ENCODE measurements around the gene SESTD1.

The SESTD1 gene

GRCh38 chr2:179264368-179265081, at the start of gene SESTD1:
Gene SESTD1 (minus strand): TSS chr2:179264832. CDS start chr2:179191841, 72,991 bp downstream.
- peak; percentile 53 to 64 for DNase-seq

DNA sequence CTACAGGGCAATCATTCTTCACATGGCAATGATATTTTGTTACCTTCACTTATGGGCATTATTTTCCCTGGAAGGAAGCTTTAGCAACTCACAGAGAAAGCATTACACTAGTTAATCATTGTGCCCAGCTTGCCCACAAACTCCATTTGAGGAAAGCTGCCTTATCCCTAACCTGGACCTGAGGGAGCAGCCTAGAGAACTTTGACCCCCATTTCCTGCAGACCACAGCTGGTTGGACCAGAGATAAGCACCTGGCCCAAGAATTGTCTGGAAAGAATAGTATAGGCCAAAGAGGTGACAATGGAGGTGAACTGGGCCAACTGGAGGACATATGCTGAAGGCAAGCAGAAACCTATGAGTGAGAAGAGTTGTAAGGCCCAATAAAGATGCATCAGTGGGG, 48.4 kb upstream of the SESTD1 start:
- no peak for DNase-seq

DNA sequence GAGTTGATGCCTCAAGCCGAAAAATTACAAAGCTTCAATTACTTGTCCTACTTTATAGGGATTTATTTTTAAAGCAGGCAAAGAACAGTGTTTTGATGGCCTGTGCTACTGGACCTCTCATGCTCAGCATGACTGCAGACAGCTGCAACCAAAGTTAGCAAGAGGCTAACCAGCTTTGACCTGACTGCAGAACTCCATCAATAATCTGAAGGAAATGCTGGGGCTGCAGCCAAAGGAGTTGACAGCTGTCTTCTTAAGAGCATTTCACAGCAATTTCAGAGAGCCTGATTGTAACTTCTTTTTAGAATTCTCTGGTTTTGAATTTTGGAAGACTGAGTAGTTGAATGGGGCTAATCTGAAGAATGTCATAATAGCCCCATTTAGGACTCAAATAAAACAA, 46.5 kb upstream of the SESTD1 start:
- DNase-seq = no peak

- DNase-seq = no peak
Observed at GRCh38 chr2:179307616-179308371, 43.2 kb upstream of the SESTD1 start.

DNA sequence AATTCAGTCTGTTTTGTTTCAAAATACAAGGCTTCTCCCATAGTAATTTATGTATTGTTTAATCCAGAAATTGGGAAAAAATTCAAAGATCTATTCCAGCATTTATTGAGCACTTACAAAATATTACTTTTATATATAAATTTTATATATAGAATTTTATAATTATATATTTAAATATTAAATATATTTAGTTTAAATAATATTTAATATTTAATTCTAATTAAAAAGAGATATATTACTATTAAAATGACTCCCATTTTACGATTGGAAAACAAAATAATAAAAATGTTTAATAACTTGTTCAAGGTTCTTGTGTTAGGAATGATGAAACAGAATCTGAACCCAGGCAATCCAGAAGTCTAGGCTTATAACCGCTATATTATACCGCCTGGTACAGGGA, 40.5 kb upstream of the SESTD1 start:
- DNase-seq = no peak

DNA sequence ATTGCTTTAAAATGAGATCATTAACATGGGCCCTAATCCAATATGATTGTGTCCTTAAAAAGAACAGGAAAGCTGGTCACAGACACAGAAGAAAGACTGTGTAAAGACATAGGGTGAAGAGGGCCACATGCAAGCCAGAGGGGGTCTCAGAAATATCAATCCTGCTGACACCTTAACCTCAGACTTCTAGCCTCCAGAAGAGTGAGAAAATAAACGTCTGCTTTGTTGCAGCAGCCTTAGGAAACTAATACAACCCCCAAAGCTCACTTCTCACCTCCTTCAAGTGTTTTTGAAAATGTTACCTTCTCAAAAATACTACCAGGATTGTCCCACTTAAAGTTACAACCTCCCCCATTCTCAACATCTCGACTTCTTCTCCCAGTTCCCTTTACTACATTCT, 39.8 kb upstream of the SESTD1 start:
- DNase-seq = no peak

GRCh38 chr2:179302764-179303571, 38.3 kb upstream of the SESTD1 start:
- DNase-seq = no peak

DNA sequence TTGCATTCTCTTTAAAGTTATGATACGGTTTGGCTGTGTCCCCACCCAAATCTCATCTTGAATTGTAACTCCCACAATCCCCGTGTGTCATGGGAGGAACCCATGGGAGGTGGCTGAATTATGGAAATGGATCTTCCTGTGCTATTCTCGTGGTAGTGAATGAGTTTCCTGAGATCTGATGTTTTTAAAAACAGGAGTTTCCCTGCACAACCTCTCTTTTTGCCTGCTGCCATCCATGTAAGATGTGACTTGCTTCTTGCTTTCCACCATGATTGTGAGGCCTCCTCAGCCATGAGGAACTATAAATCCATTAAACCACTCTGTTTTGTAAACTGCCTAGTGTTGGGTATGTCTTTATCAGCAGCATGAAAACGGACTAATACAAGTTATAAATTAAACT, 37.5 kb upstream of the SESTD1 start:
- no peak for DNase-seq

DNA sequence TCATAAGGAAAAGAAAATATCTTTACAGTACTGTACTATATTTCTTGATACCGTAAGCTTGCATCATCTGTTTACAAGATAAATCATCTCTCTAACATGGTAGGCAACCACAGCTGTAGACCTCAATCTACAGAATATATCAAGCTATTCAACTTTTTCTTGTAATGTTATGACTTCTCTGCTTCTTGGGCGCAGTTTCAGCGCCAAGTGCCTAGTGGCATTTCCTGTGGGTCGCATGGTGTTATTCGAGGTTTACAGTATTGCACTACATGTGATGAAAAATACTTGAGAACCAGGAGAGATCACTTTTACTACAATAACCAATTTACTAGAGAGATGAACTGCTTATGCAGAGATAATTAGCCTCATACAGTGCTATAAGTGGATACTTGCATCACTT, 34.0 kb upstream of the SESTD1 start:
- DNase-seq = no peak

- DNase-seq = no peak
Observed at GRCh38 chr2:179297927-179298326, 33.3 kb upstream of the SESTD1 start.

GRCh38 chr2:179290329-179290728, 25.7 kb upstream of the SESTD1 start:
- no peak for DNase-seq

DNA sequence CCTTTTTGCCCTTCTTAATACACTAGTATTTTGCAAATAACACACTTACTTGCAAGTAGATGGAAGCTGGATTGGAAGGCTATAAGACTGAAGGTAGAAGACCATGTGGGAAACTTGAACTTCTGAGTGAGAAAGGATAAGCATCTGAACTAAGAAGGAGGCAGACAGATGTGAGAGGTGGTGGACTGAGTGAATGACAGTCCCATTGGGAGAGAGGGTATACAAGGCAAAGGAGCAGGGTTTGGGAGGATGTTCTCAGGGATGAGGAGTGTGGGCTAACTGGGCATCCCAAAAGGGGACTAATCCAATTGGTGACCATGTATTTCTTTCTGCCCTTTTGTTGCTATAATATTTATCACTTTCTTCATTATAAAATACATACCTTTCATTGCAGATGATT, 20.4 kb upstream of the SESTD1 start:
- DNase-seq = no peak

DNA sequence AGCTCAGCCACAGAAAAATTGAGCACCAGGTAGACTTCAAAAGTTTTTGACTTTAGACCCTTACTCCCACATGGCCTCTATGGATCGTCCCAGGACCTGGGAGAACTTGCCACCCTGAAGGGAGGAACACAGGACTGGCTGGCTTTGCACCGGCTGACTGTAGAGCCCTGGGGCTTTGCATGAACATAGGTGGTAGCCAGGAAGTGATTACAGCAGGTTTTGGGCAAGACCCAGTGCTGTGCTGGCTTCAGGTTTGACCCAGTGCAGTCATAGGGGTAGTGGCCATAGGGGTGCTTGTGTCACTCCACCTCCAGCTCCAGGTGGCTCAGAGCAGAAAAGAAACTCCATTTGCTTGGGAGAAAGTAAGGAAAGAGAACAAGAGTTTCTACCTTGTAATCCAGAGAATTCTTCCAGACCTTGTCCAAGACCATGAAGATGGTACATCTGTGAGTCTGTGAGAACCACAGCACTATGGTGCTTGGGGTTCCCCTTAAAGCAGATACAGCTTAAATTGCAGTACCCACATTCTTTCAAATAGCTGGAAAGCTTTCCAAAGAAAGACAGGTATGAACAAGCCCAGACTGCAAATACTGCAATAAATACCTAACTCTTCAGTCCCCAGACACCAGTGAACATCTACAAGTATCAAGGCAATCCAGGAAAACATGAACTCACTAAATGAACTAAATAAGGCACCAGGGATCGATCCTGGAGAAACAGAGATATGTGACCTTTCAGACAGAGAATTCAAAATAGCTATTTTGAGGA, 13.0 kb upstream of the SESTD1 start:
- DNase-seq = no peak

- DNase-seq = no peak
Observed at GRCh38 chr2:179275253-179276012, 10.8 kb upstream of the SESTD1 start.

DNA sequence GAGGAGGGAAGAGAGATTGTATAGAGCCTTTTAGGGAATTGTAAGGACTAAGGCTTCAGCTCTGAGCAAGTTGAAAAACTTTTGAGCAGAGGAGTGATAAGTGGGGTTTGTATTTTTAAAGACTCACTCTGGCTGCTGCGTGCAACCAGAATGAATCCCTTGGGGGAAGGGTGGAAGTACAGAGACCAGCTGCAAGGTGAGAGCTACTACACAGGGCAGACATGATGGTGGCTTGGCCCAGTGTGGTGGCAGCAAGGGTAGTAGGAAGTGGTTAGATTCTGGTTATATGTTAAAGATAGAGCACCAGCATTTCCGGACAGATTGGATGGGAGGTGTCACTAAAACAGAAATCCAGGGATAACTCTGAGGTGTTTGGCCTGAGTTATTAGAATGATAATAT, 10.1 kb upstream of the SESTD1 start:
- no peak for DNase-seq

- no peak for DNase-seq
Observed at GRCh38 chr2:179273461-179273962, 8.9 kb upstream of the SESTD1 start.

GRCh38 chr2:179272406-179273192, 8.0 kb upstream of the SESTD1 start:
- DNase-seq = peak; percentile 27 to 49

DNA sequence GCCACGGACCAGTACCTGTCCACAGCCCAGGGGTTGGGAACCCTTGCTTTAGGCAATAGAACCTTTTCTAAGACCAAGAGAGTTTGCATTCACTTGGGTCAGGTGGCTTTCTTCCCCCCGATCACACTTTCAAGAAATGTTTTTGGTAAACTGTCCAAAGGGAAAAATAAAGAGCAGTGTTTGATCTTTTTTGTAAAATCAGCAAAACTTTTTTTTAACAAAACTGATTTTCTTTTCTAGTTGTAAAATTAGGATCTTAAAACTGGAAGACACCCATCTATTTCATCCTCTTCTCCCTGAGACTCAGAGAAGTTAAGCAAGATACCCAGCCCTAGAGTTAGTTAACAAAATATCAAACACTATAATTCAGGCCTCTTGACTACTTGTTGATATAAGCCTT, 6.1 kb upstream of the SESTD1 start:
- DNase-seq = no peak

DNA sequence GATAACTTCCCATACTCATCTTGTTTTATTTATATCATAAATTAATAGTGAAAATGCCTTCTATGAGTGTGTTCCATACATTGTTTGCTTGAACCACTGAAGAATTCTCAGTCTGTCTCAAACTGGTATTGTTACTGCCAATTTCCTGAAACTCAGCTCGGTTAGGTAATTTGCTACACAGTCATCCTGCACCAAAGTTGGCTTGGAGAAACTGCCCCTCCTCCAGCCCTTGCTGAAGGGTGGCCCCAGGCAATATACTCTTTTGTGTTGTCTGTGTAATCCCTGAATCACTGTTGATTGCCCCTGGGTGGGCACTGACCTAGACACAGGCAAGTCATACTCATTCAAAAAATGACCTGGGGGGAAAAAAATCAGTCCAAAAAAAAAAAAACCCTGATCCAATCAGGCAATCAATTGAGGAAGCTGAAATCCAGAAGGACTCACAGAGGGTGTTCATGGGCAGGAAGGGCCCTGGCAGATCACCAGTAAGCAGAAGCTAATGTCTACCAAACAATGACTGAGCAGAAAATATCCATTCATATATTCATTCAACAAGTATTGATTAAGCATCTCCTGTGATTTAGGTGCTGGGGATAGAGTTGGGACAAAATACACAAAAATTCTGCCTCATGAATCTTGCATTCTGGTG, 3.8 kb upstream of the SESTD1 start:
- DNase-seq = peak; percentile 62 to 63

GRCh38 chr2:179266271-179266670, 1.6 kb upstream of the SESTD1 start:
- no peak for DNase-seq

Data from inflammatory macrophage treated with lipopolysaccharide for 1 hour (primary cell).